Measurements from ENCODE around the gene GRPEL1.

Gene GRPEL1

GRCh38 chr4:7021355-7021754, 46.5 kb downstream of the GRPEL1 start:
- DNase-seq = no peak

- DNase-seq = no peak
These were observed 47.0 kb downstream of the GRPEL1 start for GRCh38 chr4:7020856-7021255.

GRCh38 chr4:7020290-7020689, 47.6 kb downstream of the GRPEL1 start:
- no peak for DNase-seq

GRCh38 chr4:7019367-7019766, 48.5 kb downstream of the GRPEL1 start:
- DNase-seq = no peak

- DNase-seq = no peak
These were observed 49.6 kb downstream of the GRPEL1 start for GRCh38 chr4:7018281-7018680.

GRCh38 chr4:7017446-7018048, 50.3 kb downstream of the GRPEL1 start:
- DNase-seq = no peak

GRCh38 chr4:7016512-7016911, 51.4 kb downstream of the GRPEL1 start:
- no peak for DNase-seq

GRCh38 chr4:7016086-7016485, 51.8 kb downstream of the GRPEL1 start:
- DNase-seq = no peak

- no peak for DNase-seq
These were observed 52.4 kb downstream of the GRPEL1 start for GRCh38 chr4:7015383-7016035.

- DNase-seq = no peak
These were observed 53.0 kb downstream of the GRPEL1 start for GRCh38 chr4:7014815-7015214.

- DNase-seq = no peak
These were observed 54.7 kb downstream of the GRPEL1 start for GRCh38 chr4:7013175-7013574.

- no peak for DNase-seq
These were observed 58.3 kb downstream of the GRPEL1 start for GRCh38 chr4:7009564-7009963.

Data from hematopoietic multipotent progenitor cell treated with erythropoietin and hydrocortisone succinate and interleukin-3 and kit ligand, for 4 days (in vitro differentiated cells).